Stimulated activated CD8-positive, alpha-beta memory T cell treated with anti-CD3 and anti-CD28 coated beads, Interleukin-7, amount 100 ng/mL, for 24 hours (primary cell): ENCODE data around the gene LEMD1.

ENCODE experiments used
- DNase-seq: peaks from one replicate; pipeline ENCODE4 v3.0.0-alpha.2; 2020; ENCODE audit warnings: low read depth

Gene LEMD1, protein sequence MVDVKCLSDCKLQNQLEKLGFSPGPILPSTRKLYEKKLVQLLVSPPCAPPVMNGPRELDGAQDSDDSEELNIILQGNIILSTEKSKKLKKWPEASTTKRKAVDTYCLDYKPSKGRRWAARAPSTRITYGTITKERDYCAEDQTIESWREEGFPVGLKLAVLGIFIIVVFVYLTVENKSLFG

DNA sequence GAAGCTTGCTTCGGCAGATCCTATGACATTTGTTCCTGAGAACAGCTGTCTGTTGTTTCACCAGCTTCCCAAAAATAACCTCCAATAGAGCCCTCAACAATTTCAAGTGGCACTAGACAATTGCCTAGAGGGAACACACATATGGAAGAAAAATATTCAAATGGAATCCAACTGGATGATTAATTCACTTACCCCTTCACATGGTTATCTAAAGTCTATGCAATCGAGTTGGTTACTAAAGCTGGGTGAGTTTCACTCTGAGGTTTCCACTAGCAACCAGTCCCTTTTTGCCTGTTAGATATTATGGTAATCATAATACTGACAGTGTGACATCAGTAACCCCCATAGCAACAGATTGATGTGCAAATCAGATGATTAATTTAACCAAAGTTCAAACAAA lies at the start of gene LEMD1:
Gene LEMD1 (minus strand): TSS at position 259 of the 400 bp plus-strand sequence. CDS start 1,520 bp downstream, outside the sequence.
- no peak for DNase-seq

DNA sequence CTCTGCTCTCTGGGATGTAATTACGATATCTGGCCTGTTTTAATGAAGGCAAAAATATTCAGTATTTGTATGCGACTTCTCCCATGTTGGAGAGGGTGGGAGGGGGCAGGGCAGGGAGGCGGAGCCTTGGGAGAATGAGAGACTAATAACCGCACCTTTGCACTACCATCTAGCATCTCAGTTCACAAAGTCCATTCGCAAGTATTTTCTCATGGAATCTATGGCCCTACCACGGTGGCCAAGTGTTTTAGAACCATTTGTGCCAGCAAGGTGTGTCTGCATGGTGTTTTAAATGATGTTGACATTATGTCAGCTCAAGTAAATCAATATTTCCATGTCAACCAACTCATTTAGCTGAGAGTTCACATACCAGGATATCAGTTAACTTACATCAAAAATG lies 48.3 kb upstream of the LEMD1 start:
- no peak for DNase-seq

- no peak for DNase-seq
These were observed 44.9 kb upstream of the LEMD1 start for GRCh38 chr1:205466595-205467220.

GRCh38 chr1:205465392-205465791 lies 43.5 kb upstream of the LEMD1 start:
- DNase-seq = no peak

DNA sequence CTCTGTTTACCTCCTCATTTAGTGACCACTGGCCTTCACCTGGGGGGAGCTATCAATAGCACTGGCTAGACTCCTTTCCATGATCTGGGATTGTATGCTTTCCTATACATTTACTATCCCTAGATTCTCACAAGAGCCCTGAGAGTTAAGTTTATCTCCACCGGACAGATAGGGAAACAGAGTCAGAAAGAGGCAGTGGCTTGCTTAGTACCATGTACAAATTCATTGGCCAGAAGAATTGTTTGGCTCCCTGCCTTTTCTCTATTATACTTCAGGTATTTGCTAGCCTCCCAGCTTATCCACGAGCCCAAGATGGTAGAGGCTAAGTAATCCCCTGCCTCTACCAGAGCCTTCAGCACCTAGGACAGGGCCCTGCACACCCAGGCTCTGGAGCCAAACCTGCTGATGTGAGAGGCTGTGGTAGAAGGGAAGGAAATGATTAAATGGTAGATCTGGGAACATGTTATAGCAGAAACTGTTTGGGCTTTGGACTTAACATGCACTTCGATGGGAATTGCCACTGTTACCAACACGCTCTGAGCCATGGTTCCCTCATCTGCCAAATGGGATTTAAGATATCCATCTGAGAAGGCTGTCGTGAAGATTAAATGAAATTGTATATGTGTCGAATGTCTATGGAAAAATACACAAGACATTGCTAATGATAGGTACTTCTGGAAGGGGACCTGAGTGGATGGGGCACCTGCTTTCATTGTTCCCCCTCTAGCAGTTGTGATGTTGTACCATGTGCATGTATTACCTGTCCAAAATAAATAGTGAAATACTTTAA lies 37.1 kb upstream of the LEMD1 start:
- DNase-seq = no peak

- no peak for DNase-seq
These were observed 35.3 kb upstream of the LEMD1 start for GRCh38 chr1:205456868-205457745.

DNA sequence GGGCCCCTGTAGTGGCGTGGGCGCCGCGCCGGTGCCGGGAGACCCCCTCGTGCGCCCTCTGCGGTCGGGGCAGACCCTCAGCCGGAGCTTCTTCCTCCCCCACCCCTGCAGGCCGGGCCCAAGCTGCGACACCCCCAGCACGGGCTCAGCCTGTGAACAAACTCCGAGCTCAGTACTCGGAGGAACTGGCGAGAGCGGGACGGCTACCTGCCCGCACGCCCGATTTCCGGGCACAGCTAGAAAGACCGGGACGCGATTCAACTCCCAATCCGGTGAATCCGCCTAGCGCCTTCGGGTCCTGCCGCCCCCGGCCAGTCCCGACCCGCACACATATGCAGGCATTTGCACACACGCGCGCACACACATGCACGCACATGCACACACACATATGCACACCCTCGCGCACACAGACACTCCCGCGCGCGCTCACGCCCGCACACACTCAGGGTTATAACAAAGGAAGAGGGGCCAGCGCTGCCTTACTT lies 34.6 kb upstream of the LEMD1 start:
- no peak for DNase-seq

DNA sequence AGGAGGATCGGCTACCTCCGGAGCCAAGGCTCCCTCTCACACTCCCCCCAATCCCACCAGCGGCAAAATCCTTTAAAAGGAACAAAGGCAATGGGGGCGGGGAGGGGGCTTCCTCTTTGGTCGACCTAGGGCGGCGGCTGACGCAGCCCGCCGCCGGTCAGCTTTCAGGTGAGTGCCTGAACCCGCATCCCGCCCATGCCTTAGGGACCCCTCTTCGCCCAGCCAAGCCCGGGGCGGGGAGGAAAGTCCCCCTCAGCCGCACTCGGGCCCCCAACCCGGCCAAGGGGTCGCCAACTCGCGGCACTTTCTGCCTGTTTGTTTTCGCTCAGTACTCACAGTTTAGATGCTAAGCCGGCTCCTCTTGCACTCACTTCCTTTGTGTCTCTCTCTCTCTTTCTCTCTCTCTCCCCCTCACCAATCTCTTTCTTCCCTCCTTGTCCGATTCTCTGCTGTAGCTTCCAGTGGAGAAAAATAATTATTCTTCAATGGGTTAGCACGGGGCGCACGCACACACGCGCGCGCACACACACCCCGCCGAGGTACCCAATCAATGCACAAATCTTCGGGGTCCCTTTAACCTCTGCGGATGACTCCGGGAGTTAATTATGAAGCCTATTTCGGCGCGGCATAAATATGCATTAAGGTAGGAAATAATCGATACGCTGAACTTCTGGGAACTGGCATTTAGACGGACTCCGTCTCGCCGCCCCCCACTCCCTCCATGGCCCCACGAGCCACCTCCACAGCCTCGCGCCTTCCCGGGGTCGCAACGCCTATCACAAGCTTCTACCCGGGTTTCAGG lies 33.9 kb upstream of the LEMD1 start, which contains the start of gene BLACAT1:
Gene BLACAT1 (minus strand): TSS at position 465 of the 802 bp plus-strand sequence.
- no peak for DNase-seq

DNA sequence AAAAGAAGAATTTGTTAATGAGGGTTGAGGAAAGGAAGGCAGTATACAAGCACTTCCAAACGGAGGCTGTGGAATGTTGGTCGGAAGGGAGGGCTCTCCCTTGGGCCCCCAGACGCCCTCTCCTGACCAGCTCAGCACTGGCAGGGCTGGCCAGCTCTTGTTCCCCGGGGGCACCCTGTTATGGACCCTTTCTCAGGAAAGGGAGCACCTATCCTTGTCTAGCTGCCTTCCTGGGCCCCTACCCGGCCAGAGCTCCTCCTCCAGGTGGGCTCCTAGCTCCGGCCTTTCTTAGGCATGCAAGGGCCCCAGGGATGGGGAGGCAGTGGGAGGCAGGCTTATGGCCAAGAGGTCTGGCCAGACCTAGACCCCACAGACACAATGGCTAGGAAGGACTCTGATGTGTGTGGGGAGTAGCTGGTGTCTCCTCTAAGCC lies 33.1 kb upstream of the LEMD1 start:
- no peak for DNase-seq

- DNase-seq = no peak
These were observed 31.6 kb upstream of the LEMD1 start for GRCh38 chr1:205453466-205453865.

- DNase-seq = no peak
These were observed 31.1 kb upstream of the LEMD1 start for GRCh38 chr1:205452933-205453332.

DNA sequence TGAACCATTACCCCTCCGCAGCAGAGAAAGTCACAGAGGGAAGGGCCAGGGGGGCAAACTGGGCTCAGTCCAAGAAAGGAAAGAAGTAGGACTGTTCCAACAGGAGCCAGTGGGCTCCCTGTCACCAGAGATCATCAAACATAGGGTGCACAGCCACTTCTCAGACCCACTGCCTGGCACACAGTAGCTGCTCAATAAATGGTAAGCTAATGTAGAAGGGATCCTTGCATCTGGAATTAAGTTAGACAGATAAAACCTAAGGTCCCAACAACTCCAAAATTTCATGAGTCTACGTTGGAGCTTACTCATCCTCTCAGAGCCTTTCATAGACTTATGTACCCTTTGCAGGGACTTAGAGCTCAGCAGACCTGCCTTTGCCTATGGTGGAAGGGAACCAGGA lies 30.5 kb upstream of the LEMD1 start:
- no peak for DNase-seq

DNA sequence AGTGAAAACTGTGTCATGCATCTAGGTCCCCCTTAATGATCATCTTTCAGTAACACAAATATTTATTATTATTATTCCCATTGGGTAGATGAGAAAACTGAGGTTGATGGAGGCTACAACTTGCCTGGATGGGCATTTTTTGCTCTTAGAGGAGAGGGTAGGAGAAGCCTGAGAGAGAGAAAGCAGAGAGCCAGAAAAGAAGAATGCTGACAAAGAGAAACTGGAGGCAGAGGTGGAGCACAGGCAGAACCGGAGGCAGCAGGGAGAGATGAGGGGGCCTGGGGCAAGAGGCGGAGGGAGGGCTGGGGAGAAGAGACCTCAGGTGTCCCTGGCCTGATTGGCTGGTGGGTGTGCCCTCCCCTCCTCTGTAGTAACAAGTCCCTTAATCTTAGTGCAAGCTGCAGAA lies 29.9 kb upstream of the LEMD1 start:
- DNase-seq = no peak

- DNase-seq = no peak
These were observed 29.3 kb upstream of the LEMD1 start for GRCh38 chr1:205451202-205451601.

GRCh38 chr1:205450448-205450847 lies 28.6 kb upstream of the LEMD1 start:
- DNase-seq = no peak

- DNase-seq = no peak
These were observed 28.0 kb upstream of the LEMD1 start for GRCh38 chr1:205449750-205450443.

DNA sequence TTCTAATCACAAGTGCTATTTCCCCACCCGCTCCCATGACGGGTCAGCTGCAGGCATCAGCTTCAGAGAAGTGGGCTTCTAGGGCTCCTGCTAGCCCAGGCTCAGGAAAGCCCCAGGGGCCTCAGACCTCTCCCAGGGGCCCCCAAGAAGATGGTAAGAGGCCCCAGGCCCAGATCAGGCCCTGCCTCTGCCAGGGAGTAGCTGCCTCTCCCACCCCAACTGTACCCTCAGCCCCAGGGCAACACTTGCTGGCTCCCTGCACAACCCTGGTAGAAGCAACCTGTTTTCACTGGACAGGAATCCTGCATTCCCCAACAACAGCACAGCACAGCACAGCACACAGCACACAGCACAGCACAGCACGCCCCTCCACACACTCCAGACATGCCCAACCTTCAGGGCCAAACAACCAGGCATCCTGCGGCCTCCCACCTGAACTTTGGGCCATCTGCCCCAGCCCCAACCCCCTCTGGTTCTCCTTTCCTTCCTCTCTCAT lies 27.4 kb upstream of the LEMD1 start:
- no peak for DNase-seq

DNA sequence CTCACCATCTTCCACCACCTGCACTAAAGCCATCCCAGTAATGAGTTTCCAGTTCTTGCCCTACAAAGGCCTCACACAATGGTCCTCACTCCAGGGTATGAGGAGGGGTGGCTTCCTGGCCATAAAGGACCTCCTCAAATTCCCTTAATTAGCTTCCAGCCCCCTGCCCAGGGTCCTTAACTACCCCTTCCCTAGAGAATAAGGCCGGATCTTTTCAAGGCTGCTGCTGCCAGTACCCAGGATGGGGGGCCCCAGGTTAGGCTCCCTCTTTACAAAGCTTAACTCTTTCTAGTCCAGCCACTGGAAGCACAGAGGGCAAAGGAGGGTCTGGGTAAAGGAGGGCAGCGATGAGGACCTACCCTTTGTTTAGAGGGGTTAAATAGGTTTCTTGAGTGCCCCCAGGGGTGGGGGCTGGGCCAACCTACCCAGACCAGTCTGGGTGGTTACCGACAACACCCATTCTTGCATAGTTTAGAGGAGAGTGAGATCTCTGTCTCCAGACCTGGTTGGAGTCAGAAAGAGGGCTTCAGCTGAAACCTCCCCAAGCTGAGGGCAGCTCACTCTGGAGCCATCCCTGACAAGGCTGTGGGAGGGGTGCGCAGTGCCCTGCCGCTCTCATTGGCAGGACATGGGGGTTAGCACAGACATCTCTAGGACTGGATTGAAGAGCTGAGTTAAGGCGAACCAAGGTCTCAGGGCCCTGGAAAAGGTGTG lies 26.8 kb upstream of the LEMD1 start:
- DNase-seq = no peak

- DNase-seq = no peak
These were observed 25.8 kb upstream of the LEMD1 start for GRCh38 chr1:205447457-205448341.
